Gastrocnemius medialis (tissue), 4 donors: ENCODE measurements around the gene PIK3C3. TPM values are rescaled to one million over a fixed set of nuclear protein-coding genes. Genes with fewer than 3 reads are reported as not detected.

Source experiments
- ATAC-seq, 2 donors: fragments of 150-250 bp; one replicate each; pipeline ENCODE4 v1.9.1; 2016
- DNase-seq, 2 donors: peaks; one replicate each; pipeline ENCODE4 v3.0.0-alpha.2; 2019
- H3K27ac ChIP-seq, 4 donors: fragments of 200-600 bp; sonication (generic); 1 replicate in 1 of 4; 2 replicates in 3 of 4; pipeline ENCODE4 v1.5.1; 2016 to 2018; ENCODE audit warnings: mild to moderate bottlenecking in 2 of 4, moderate library complexity in 1 of 4
- H3K27me3 ChIP-seq, 3 donors: fragments of 200-600 bp; sonication (generic) in 2 of 3; 1 replicate in 1 of 3; 2 replicates in 2 of 3; pipeline versions ENCODE4 v1.5.1 to v1.6.0; 2016 to 2019; ENCODE audit warnings: mild to moderate bottlenecking in 1 of 3, moderate library complexity in 1 of 3
- H3K36me3 ChIP-seq, 2 donors: fragments of 200-600 bp; sonication (generic) in 1 of 2; one replicate each; pipeline ENCODE4 v1.5.1; 2017 to 2018
- H3K4me1 ChIP-seq, 2 donors: fragments of 200-600 bp; sonication (generic) in 1 of 2; one replicate each; pipeline ENCODE4 v1.5.1; 2016 to 2017; ENCODE audit warnings: mild to moderate bottlenecking in 2 of 2
- H3K4me3 ChIP-seq, 4 donors: fragments of 200-600 bp; sonication (generic) in 3 of 4; 1 replicate in 1 of 4; 2 replicates in 3 of 4; pipeline ENCODE4 v1.5.1; 2016 to 2019; ENCODE audit warnings: mild to moderate bottlenecking in 2 of 4
- H3K9me3 ChIP-seq, 3 donors: fragments of 200-600 bp; sonication (generic) in 2 of 3; 1 replicate in 1 of 3; 2 replicates in 2 of 3; pipeline ENCODE4 v1.5.1; 2016 to 2019
- POLR2A ChIP-seq, 2 donors: fragments of 450-650 bp; IDR thresholded peaks; one replicate each; pipeline ENCODE4 v1.6.1; 2017; ENCODE audit warnings: antibody characterized with exemption in 2 of 2, mild to moderate bottlenecking in 2 of 2, moderate library complexity in 2 of 2
- in situ Hi-C, 4 donors: fragments of 200-750 bp; cut with MboI; loops; one replicate each; pipeline versions ENCODE4 v1.15.0 to v1.8.0; 2017; ENCODE audit warnings: low sequenced_read_pairs in 4 of 4
- intact Hi-C: fragments of 100-400 bp; cut with DNase I; formaldehyde crosslinking; loops from one replicate; pipeline ENCODE4 v1.15.1; 2023; ENCODE audit warnings: low total_unique reads
- total RNA-seq, 4 donors: library from RNA; depleted of rRNA; stranded (reverse); fragments of >200 nt; gene quantifications; one replicate each; pipeline versions ENCODE4 v1.1.0 to v1.2.3, GENCODE V29; 2016
- TF ChIP-seq, protein P1 (sequence below), 5 experiments: fragments of 450-650 bp in 3 of 5; fragments of 200-600 bp in 2 of 5; sonication (generic) in 2 of 5; IDR thresholded peaks in 4 of 5; conservative IDR thresholded peaks in 1 of 5; 1 replicate in 4 of 5; 2 replicates in 1 of 5; pipeline ENCODE4 v1.5.1; 2016 to 2019; ENCODE audit warnings: antibody characterized with exemption in 5 of 5, mild to moderate bottlenecking in 3 of 5, moderate library complexity in 3 of 5

PIK3C3 gene
- total RNA-seq, 4 donors from 2014 or later, result 21.7 to 38.6 (median 29.6) TPM

- H3K4me1 ChIP-seq, result peaks cover 3 to 4% of the 10 kb centered on the region in 2 donors
- H3K9me3 ChIP-seq, result no peaks in the 10 kb centered on the region
- no peak overlapping the region for H3K4me3 ChIP-seq
- ATAC-seq (peak in 1 of 2 donors; percentile 53), DNase-seq (no peak)
- in situ Hi-C loops (no loop called here), intact Hi-C loops (no loop called here)
- H3K27me3 ChIP-seq, result no peaks in the 10 kb centered on the region
- H3K27ac ChIP-seq, result no peak overlapping the region
- peaks cover 0 to 24% of the 10 kb centered on the region in 2 donors for H3K36me3 ChIP-seq
- TF ChIP-seq POLR2A (IDR thresholded peaks at IDR 0.05), result no peak
- TF ChIP-seq, protein P1, sequence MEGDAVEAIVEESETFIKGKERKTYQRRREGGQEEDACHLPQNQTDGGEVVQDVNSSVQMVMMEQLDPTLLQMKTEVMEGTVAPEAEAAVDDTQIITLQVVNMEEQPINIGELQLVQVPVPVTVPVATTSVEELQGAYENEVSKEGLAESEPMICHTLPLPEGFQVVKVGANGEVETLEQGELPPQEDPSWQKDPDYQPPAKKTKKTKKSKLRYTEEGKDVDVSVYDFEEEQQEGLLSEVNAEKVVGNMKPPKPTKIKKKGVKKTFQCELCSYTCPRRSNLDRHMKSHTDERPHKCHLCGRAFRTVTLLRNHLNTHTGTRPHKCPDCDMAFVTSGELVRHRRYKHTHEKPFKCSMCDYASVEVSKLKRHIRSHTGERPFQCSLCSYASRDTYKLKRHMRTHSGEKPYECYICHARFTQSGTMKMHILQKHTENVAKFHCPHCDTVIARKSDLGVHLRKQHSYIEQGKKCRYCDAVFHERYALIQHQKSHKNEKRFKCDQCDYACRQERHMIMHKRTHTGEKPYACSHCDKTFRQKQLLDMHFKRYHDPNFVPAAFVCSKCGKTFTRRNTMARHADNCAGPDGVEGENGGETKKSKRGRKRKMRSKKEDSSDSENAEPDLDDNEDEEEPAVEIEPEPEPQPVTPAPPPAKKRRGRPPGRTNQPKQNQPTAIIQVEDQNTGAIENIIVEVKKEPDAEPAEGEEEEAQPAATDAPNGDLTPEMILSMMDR (IDR thresholded peaks at IDR 0.05 in 4 of 5, conservative IDR thresholded peaks at IDR 0.05 in 1 of 5), result peak; percentile 39 to 67 (median 53)
Observed at GRCh38 chr18:42053188-42053781, 98.3 kb downstream of the PIK3C3 start.

DNA sequence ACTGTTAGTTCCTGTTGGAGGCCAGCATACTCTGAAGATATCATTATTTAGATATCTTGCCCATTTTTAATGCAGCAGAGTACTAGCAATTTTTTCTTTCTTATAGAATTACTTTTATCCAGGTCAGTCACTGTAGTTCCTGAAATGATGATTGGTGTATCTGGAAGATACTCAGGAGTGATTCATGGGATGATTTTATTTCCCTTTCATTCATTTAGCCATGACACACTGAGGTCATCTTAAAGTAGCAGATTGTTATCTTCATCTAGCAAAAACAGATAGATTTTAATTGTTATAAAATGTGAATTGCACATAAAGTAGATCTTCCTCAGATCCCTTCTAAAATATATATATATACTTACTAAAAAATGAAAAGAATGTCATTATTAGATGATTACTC, 109.1 kb downstream of the PIK3C3 start:
- Histone ChIP-seq H3K27ac (no peak overlapping the region), H3K4me1 (no peaks in the 10 kb centered on the region), H3K27me3 (no peaks in the 10 kb centered on the region), H3K9me3 (no peaks in the 10 kb centered on the region), H3K4me3 (no peak overlapping the region), H3K36me3 (peaks cover 0 to 17% of the 10 kb centered on the region in 2 donors)
- DNase-seq (no peak), ATAC-seq (no peak)
- in situ Hi-C loops (no loop called here), intact Hi-C loops (no loop called here)
- no peak for TF ChIP-seq POLR2A (IDR thresholded peaks at IDR 0.05)
- TF ChIP-seq, protein P1 (IDR thresholded peaks at IDR 0.05 in 4 of 5, conservative IDR thresholded peaks at IDR 0.05 in 1 of 5), result no peak

GRCh38 chr18:42067518-42067917, 112.5 kb downstream of the PIK3C3 start:
- intact Hi-C loops (no loop called here), in situ Hi-C loops (no loop called here)
- TF ChIP-seq, protein P1 (IDR thresholded peaks at IDR 0.05 in 4 of 5, conservative IDR thresholded peaks at IDR 0.05 in 1 of 5), result no peak
- no peak for TF ChIP-seq POLR2A (IDR thresholded peaks at IDR 0.05)
- no peaks in the 10 kb centered on the region for H3K27me3 ChIP-seq
- DNase-seq (no peak), ATAC-seq (no peak)
- H3K27ac ChIP-seq, result no peak overlapping the region
- H3K36me3 ChIP-seq, result peaks cover 0 to 24% of the 10 kb centered on the region in 2 donors
- no peaks in the 10 kb centered on the region for H3K4me1 ChIP-seq
- no peaks in the 10 kb centered on the region for H3K9me3 ChIP-seq
- H3K4me3 ChIP-seq, result no peak overlapping the region

GRCh38 chr18:42068030-42068429, 113.0 kb downstream of the PIK3C3 start:
- Histone ChIP-seq H3K27ac (no peak overlapping the region), H3K4me1 (no peaks in the 10 kb centered on the region), H3K9me3 (no peaks in the 10 kb centered on the region), H3K36me3 (peaks cover 0 to 26% of the 10 kb centered on the region in 2 donors), H3K27me3 (no peaks in the 10 kb centered on the region), H3K4me3 (no peak overlapping the region)
- in situ Hi-C loops, result no loop called here
- TF ChIP-seq, protein P1 (IDR thresholded peaks at IDR 0.05 in 4 of 5, conservative IDR thresholded peaks at IDR 0.05 in 1 of 5), result no peak
- TF ChIP-seq POLR2A (IDR thresholded peaks at IDR 0.05), result no peak
- intact Hi-C loops, result no loop called here
- ATAC-seq (no peak), DNase-seq (no peak)

DNA sequence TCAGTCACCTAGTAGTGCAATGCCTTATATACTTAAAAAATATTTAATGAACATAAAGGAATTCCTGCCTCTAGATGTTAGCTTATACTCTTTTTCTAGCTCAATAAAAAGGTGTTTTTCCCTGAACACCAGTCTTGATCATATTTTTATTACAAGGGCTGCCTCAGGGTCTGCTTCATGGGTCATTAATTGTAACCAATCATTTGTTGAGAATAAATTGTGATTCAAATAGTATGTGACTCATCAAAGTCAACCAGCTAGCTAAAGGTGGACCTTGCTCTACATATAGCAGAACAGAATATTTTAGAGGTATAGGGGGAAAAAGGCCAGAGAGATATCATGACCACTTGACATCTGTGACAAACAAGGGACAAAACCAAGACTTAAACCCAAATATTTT, 114.0 kb downstream of the PIK3C3 start:
- no peaks in the 10 kb centered on the region for H3K4me1 ChIP-seq
- in situ Hi-C loops (no loop called here), intact Hi-C loops (no loop called here)
- H3K9me3 ChIP-seq, result no peaks in the 10 kb centered on the region
- H3K4me3 ChIP-seq, result no peak overlapping the region
- no peak for ATAC-seq
- H3K36me3 ChIP-seq, result peaks cover 0 to 36% of the 10 kb centered on the region in 2 donors
- H3K27ac ChIP-seq, result no peak overlapping the region
- no peak for DNase-seq
- no peaks in the 10 kb centered on the region for H3K27me3 ChIP-seq
- TF ChIP-seq, protein P1 (IDR thresholded peaks at IDR 0.05 in 4 of 5, conservative IDR thresholded peaks at IDR 0.05 in 1 of 5), result no peak
- TF ChIP-seq POLR2A (IDR thresholded peaks at IDR 0.05), result no peak
